ENCODE data around the gene C1orf53. TPM values are rescaled to one million over a fixed set of nuclear protein-coding genes. Genes with fewer than 3 reads are reported as not detected.

C1orf53 gene
- total RNA-seq, 2 experiments from 2014 or later: 1.2 to 2.0 TPM

- H3K27ac Mint-ChIP-seq: no peak overlapping the region
- H3K4me3 Mint-ChIP-seq: no peak overlapping the region
- no peaks in the 10 kb centered on the region for H3K36me3 Mint-ChIP-seq (ENCODE audit: low read depth)
- H3K9me3 Mint-ChIP-seq: no peaks in the 10 kb centered on the region
- CTCF ChIA-PET: interaction anchor here (0.7 kb wide), 1 partner anchor 1329 kb away, joined by 3 read pairs; no protein-coding TSS in a partner anchor
- H3K4me1 Mint-ChIP-seq: no peaks in the 10 kb centered on the region
- POLR2A ChIA-PET: no interaction called here
- DNase-seq: no peak
- H3K27me3 Mint-ChIP-seq: peaks cover 32% of the 10 kb centered on the region
Measured at GRCh38 chr1:197890936-197891335, 11.5 kb upstream of the C1orf53 start.

GRCh38 chr1:197892684-197893083 is 9.7 kb upstream of the C1orf53 start:
- ChIA-PET POLR2A (no interaction called here), CTCF (interaction anchor here (0.9 kb wide), 1 partner anchor 13 kb away, joined by 3 read pairs; no protein-coding TSS in a partner anchor)
- Mint-ChIP-seq H3K9me3 (no peaks in the 10 kb centered on the region), H3K4me3 (no peak overlapping the region), H3K36me3 (ENCODE audit: low read depth) (no peaks in the 10 kb centered on the region), H3K27me3 (peaks cover 40% of the 10 kb centered on the region), H3K27ac (no peak overlapping the region), H3K4me1 (no peaks in the 10 kb centered on the region)
- DNase-seq: no peak

GRCh38 chr1:197896301-197896700 is 6.1 kb upstream of the C1orf53 start:
- POLR2A ChIA-PET: no interaction called here
- Mint-ChIP-seq H3K4me1 (peaks cover 1% of the 10 kb centered on the region), H3K4me3 (no peak overlapping the region), H3K36me3 (ENCODE audit: low read depth) (peaks cover 2% of the 10 kb centered on the region), H3K27me3 (peaks cover 34% of the 10 kb centered on the region), H3K27ac (no peak overlapping the region), H3K9me3 (no peaks in the 10 kb centered on the region)
- no peak for DNase-seq
- CTCF ChIA-PET: no interaction called here

- Mint-ChIP-seq H3K4me1 (peaks cover 14% of the 10 kb centered on the region), H3K9me3 (no peaks in the 10 kb centered on the region), H3K27ac (no peak overlapping the region), H3K4me3 (no peak overlapping the region), H3K36me3 (ENCODE audit: low read depth) (peaks cover 3% of the 10 kb centered on the region), H3K27me3 (peaks cover 32% of the 10 kb centered on the region)
- POLR2A ChIA-PET: no interaction called here
- CTCF ChIA-PET: interaction anchor here (0.7 to 1.1 kb wide), 3 partner anchors 11 to 16 kb away, joined by 3 to 5 read pairs (median 3); no protein-coding TSS in a partner anchor
- DNase-seq: no peak
Measured at GRCh38 chr1:197899037-197899436, 3.4 kb upstream of the C1orf53 start.

GRCh38 chr1:197902131-197902453 is 338 bp upstream of the C1orf53 start:
- H3K36me3 Mint-ChIP-seq (ENCODE audit: low read depth): peaks cover 3% of the 10 kb centered on the region
- DNase-seq: no peak
- ChIA-PET POLR2A (no interaction called here), CTCF (interaction anchor here (1.0 to 2.4 kb wide), 6 partner anchors 15 to 383 kb away, joined by 3 to 7 read pairs (median 3); partner anchors contain the start of gene LHX9)
- no peaks in the 10 kb centered on the region for H3K9me3 Mint-ChIP-seq
- peaks cover 47% of the 10 kb centered on the region for H3K27me3 Mint-ChIP-seq
- H3K27ac Mint-ChIP-seq: peak overlapping the region; percentile 92
- peaks cover 14% of the 10 kb centered on the region for H3K4me1 Mint-ChIP-seq
- peak overlapping the region; percentile 82 for H3K4me3 Mint-ChIP-seq

GRCh38 chr1:197903196-197903514 is 725 bp downstream of the C1orf53 start:
- peaks cover 48% of the 10 kb centered on the region for H3K27me3 Mint-ChIP-seq

GRCh38 chr1:197904126-197904787 is 1.8 kb downstream of the C1orf53 start:
- DNase-seq: no peak
- Mint-ChIP-seq H3K4me1 (peaks cover 25% of the 10 kb centered on the region), H3K9me3 (no peaks in the 10 kb centered on the region), H3K27ac (no peak overlapping the region), H3K36me3 (ENCODE audit: low read depth) (peaks cover 7% of the 10 kb centered on the region), H3K27me3 (peaks cover 58% of the 10 kb centered on the region), H3K4me3 (no peak overlapping the region)
- POLR2A ChIA-PET: no interaction called here
- CTCF ChIA-PET: interaction anchor here (0.7 to 3.3 kb wide), 3 partner anchors 11 to 15 kb away, joined by 3 to 14 read pairs (median 6); partner anchors contain the start of gene LHX9

More at GRCh38 chr1:197903196-197903514, 725 bp downstream of the C1orf53 start:
- Mint-ChIP-seq H3K27ac (peak overlapping the region; percentile 84), H3K4me1 (peaks cover 14% of the 10 kb centered on the region), H3K36me3 (ENCODE audit: low read depth) (peaks cover 5% of the 10 kb centered on the region), H3K4me3 (peak overlapping the region; percentile 82), H3K9me3 (no peaks in the 10 kb centered on the region)
- ChIA-PET POLR2A (interaction anchor here (0.6 to 0.7 kb wide), 2 partner anchors 13 to 126 kb away, joined by 3 to 4 read pairs; no protein-coding TSS in a partner anchor), CTCF (interaction anchor here (1.1 to 3.3 kb wide), 6 partner anchors 12 to 384 kb away, joined by 3 to 14 read pairs (median 4); partner anchors contain the start of gene LHX9)
- no peak for DNase-seq

- POLR2A ChIA-PET: no interaction called here
- H3K27me3 Mint-ChIP-seq: peaks cover 71% of the 10 kb centered on the region
- H3K27ac Mint-ChIP-seq: no peak overlapping the region
- DNase-seq: no peak
- H3K9me3 Mint-ChIP-seq: no peaks in the 10 kb centered on the region
- H3K36me3 Mint-ChIP-seq (ENCODE audit: low read depth): peaks cover 13% of the 10 kb centered on the region
- CTCF ChIA-PET: interaction anchor here (0.7 to 3.3 kb wide), 4 partner anchors 9 to 684 kb away, joined by 3 to 14 read pairs (median 3); partner anchors contain the start of gene LHX9
- peaks cover 40% of the 10 kb centered on the region for H3K4me1 Mint-ChIP-seq
- H3K4me3 Mint-ChIP-seq: no peak overlapping the region
Measured at GRCh38 chr1:197905699-197906351, 3.4 kb downstream of the C1orf53 start.

GRCh38 chr1:197907846-197908616 is 5.6 kb downstream of the C1orf53 start:
- Mint-ChIP-seq H3K4me3 (no peak overlapping the region), H3K27ac (no peak overlapping the region), H3K4me1 (peaks cover 46% of the 10 kb centered on the region), H3K9me3 (no peaks in the 10 kb centered on the region), H3K36me3 (ENCODE audit: low read depth) (peaks cover 12% of the 10 kb centered on the region), H3K27me3 (peaks cover 92% of the 10 kb centered on the region)
- ChIA-PET CTCF (interaction anchor here (1.3 to 1.4 kb wide), 2 partner anchors 12 to 13 kb away, joined by 4 read pairs; no protein-coding TSS in a partner anchor), POLR2A (no interaction called here)
- no peak for DNase-seq

GRCh38 chr1:197908716-197909220 is 6.3 kb downstream of the C1orf53 start:
- Mint-ChIP-seq H3K4me3 (peak overlapping the region; percentile 28), H3K36me3 (ENCODE audit: low read depth) (peaks cover 12% of the 10 kb centered on the region), H3K9me3 (no peaks in the 10 kb centered on the region), H3K27ac (no peak overlapping the region), H3K4me1 (peaks cover 50% of the 10 kb centered on the region), H3K27me3 (peaks cover 92% of the 10 kb centered on the region)
- POLR2A ChIA-PET: no interaction called here
- DNase-seq: no peak
- CTCF ChIA-PET: interaction anchor here (1.4 kb wide), 1 partner anchor 13 kb away, joined by 4 read pairs; no protein-coding TSS in a partner anchor

- Mint-ChIP-seq H3K9me3 (no peaks in the 10 kb centered on the region), H3K27ac (no peak overlapping the region), H3K4me3 (peak overlapping the region; percentile 28), H3K36me3 (ENCODE audit: low read depth) (peaks cover 12% of the 10 kb centered on the region), H3K4me1 (peaks cover 54% of the 10 kb centered on the region), H3K27me3 (peaks cover 92% of the 10 kb centered on the region)
- ChIA-PET POLR2A (no interaction called here), CTCF (interaction anchor here (1.3 kb wide), 1 partner anchor 10 kb away, joined by 5 read pairs; no protein-coding TSS in a partner anchor)
- DNase-seq: no peak
Measured at GRCh38 chr1:197909384-197909783, 7.0 kb downstream of the C1orf53 start.

- peaks cover 93% of the 10 kb centered on the region for H3K27me3 Mint-ChIP-seq
- peak overlapping the region; percentile 68 for H3K27ac Mint-ChIP-seq
- no peaks in the 10 kb centered on the region for H3K9me3 Mint-ChIP-seq
- peaks cover 12% of the 10 kb centered on the region for H3K36me3 Mint-ChIP-seq (ENCODE audit: low read depth)
- ChIA-PET CTCF (interaction anchor here (0.6 to 1.3 kb wide), 4 partner anchors 11 to 391 kb away, joined by 3 to 5 read pairs (median 4); no protein-coding TSS in a partner anchor), POLR2A (interaction anchor here (0.5 kb wide), 1 partner anchor 8 kb away, joined by 4 read pairs; no protein-coding TSS in a partner anchor)
- DNase-seq: no peak
- H3K4me1 Mint-ChIP-seq: peaks cover 56% of the 10 kb centered on the region
- H3K4me3 Mint-ChIP-seq: peak overlapping the region; percentile 35
Measured at GRCh38 chr1:197910120-197910991, 7.9 kb downstream of the C1orf53 start.
